ENCODE measurements around the gene ACVRL1.

DNA sequence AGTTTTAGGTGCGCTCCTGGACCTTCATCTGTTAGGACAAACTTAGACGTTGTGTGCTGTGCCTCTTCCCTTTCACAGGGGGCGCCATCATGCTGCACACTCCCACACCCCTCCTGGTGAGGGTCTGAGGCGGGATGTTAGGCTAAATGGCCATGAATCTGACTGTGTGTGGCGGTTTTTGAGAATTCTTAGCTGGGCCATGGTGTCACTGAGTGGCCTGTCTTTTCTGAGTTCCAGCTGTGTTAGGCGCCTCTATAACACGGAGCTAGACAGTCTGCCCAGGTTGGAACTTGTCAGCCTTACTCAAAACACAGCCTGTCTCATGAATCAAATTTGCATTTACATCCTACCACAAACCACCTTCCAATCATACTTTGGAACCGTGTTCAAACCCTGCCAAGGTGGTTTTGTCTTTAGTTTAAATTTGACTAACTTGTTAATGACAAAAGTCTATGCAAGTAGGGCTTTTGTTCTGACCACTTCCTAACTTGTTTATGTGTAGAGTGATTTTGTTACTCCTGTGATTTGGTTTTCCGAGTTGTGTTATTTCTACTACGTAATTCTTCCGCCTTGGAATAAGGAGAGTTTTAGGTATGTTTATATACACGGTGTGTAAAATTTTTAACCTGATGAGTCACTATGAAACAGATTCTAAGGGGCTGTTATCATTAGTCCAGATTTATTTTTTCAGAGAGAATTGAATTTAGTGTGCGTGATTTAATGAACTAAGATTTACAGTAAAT lies 63.8 kb downstream of the ACVRL1 start:
- TF ChIP-seq, protein P1, sequence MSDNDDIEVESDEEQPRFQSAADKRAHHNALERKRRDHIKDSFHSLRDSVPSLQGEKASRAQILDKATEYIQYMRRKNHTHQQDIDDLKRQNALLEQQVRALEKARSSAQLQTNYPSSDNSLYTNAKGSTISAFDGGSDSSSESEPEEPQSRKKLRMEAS (IDR thresholded peaks at IDR 0.05; ENCODE audit: low read depth, low read length) = no peak
- TF ChIP-seq POLR2A (IDR thresholded peaks at IDR 0.05; ENCODE audit: extremely low read depth, insufficient read length) (no peak), MYC (IDR thresholded peaks at IDR 0.05; ENCODE audit: low read depth, low read length) (no peak)
- TF ChIP-seq, protein P2, sequence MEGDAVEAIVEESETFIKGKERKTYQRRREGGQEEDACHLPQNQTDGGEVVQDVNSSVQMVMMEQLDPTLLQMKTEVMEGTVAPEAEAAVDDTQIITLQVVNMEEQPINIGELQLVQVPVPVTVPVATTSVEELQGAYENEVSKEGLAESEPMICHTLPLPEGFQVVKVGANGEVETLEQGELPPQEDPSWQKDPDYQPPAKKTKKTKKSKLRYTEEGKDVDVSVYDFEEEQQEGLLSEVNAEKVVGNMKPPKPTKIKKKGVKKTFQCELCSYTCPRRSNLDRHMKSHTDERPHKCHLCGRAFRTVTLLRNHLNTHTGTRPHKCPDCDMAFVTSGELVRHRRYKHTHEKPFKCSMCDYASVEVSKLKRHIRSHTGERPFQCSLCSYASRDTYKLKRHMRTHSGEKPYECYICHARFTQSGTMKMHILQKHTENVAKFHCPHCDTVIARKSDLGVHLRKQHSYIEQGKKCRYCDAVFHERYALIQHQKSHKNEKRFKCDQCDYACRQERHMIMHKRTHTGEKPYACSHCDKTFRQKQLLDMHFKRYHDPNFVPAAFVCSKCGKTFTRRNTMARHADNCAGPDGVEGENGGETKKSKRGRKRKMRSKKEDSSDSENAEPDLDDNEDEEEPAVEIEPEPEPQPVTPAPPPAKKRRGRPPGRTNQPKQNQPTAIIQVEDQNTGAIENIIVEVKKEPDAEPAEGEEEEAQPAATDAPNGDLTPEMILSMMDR (IDR thresholded peaks at IDR 0.05; ENCODE audit: low read depth, low read length) = peak; percentile 83
